ENCODE results near the gene ANXA1. TPM values are rescaled to one million over a fixed set of nuclear protein-coding genes. Genes with fewer than 3 reads are reported as not detected.

Gene ANXA1
- total RNA-seq, 1 experiment from 2014 or later: 430 TPM

DNA sequence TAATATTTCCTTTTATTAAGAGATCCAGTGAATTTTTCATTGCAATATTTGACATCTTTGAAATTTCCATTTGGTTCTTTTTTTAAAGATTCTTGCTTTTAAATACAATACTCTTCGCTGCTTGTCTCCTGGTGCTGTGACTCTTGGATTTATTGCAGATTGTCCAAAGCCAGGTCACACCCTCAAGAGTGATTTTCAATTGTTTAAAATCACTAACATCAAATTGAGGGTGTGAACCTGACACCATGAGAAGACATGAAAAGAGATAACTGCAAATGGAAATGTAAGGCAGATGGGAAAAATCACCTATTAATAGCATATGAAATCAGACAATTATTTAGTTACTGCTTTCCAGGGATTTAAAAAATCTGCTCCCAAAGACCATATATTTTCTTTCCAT, 42.6 kb downstream of the ANXA1 start:
- Histone ChIP-seq H3K4me3 (ENCODE audit: low read depth, low read length, poor library complexity, severe bottlenecking) (no peak overlapping the region), H3K4me1 (ENCODE audit: insufficient read depth, low read length, poor library complexity, severe bottlenecking) (no peaks in the 10 kb centered on the region), H3K36me3 (ENCODE audit: insufficient read depth, low read length, poor library complexity, severe bottlenecking) (no peaks in the 10 kb centered on the region), H3K9me3 (ENCODE audit: low read depth, low read length, poor library complexity, severe bottlenecking) (no peaks in the 10 kb centered on the region), H3K27me3 (replicated peaks; ENCODE audit: insufficient read depth, low read depth, low read length, poor library complexity) (no peaks in the 10 kb centered on the region), H3K27ac (ENCODE audit: low read depth, low read length, poor library complexity, severe bottlenecking) (no peak overlapping the region)
- no peak for DNase-seq (ENCODE audit: low spot score)
- BruUV-seq (replicated peaks): no TSS peak
- CTCF ChIA-PET: no interaction called here
- intact Hi-C loops (cut with micrococcal nuclease; ENCODE audit: unreplicated experiment): no loop called here
- POLR2A ChIA-PET (ENCODE audit: low non-redundant PET): no interaction called here
- no peak for TF ChIP-seq EZH2 (IDR thresholded peaks at IDR 0.05; ENCODE audit: borderline replicate concordance, low read depth, low read length, poor library complexity, severe bottlenecking)
- TF ChIP-seq, protein P1, sequence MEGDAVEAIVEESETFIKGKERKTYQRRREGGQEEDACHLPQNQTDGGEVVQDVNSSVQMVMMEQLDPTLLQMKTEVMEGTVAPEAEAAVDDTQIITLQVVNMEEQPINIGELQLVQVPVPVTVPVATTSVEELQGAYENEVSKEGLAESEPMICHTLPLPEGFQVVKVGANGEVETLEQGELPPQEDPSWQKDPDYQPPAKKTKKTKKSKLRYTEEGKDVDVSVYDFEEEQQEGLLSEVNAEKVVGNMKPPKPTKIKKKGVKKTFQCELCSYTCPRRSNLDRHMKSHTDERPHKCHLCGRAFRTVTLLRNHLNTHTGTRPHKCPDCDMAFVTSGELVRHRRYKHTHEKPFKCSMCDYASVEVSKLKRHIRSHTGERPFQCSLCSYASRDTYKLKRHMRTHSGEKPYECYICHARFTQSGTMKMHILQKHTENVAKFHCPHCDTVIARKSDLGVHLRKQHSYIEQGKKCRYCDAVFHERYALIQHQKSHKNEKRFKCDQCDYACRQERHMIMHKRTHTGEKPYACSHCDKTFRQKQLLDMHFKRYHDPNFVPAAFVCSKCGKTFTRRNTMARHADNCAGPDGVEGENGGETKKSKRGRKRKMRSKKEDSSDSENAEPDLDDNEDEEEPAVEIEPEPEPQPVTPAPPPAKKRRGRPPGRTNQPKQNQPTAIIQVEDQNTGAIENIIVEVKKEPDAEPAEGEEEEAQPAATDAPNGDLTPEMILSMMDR (conservative IDR thresholded peaks at IDR 0.05; ENCODE audit: low read depth, low read length): no peak

GRCh38 chr9:73199448-73199847, 47.8 kb downstream of the ANXA1 start:
- H3K4me3 ChIP-seq (ENCODE audit: low read depth, low read length, poor library complexity, severe bottlenecking): no peak overlapping the region
- no peaks in the 10 kb centered on the region for H3K36me3 ChIP-seq (ENCODE audit: insufficient read depth, low read length, poor library complexity, severe bottlenecking)
- TF ChIP-seq, protein P1 (conservative IDR thresholded peaks at IDR 0.05; ENCODE audit: low read depth, low read length): no peak
- no peak for TF ChIP-seq EZH2 (IDR thresholded peaks at IDR 0.05; ENCODE audit: borderline replicate concordance, low read depth, low read length, poor library complexity, severe bottlenecking)
- H3K9me3 ChIP-seq (ENCODE audit: low read depth, low read length, poor library complexity, severe bottlenecking): no peaks in the 10 kb centered on the region
- ChIA-PET POLR2A (ENCODE audit: low non-redundant PET) (no interaction called here), CTCF (interaction anchor here (1.2 to 1.3 kb wide), 2 partner anchors 92 to 177 kb away, joined by 5 to 6 read pairs; no protein-coding TSS in a partner anchor)
- peaks cover 5% of the 10 kb centered on the region for H3K4me1 ChIP-seq (ENCODE audit: insufficient read depth, low read length, poor library complexity, severe bottlenecking)
- H3K27ac ChIP-seq (ENCODE audit: low read depth, low read length, poor library complexity, severe bottlenecking): no peak overlapping the region
- no peak for DNase-seq (ENCODE audit: low spot score)
- no TSS peak for BruUV-seq (replicated peaks)
- H3K27me3 ChIP-seq (replicated peaks; ENCODE audit: insufficient read depth, low read depth, low read length, poor library complexity): no peaks in the 10 kb centered on the region
- intact Hi-C loops (cut with micrococcal nuclease; ENCODE audit: unreplicated experiment): loop anchor here (5.0 kb wide), 1 partner anchor 172 kb away; no protein-coding TSS in a partner anchor

DNA sequence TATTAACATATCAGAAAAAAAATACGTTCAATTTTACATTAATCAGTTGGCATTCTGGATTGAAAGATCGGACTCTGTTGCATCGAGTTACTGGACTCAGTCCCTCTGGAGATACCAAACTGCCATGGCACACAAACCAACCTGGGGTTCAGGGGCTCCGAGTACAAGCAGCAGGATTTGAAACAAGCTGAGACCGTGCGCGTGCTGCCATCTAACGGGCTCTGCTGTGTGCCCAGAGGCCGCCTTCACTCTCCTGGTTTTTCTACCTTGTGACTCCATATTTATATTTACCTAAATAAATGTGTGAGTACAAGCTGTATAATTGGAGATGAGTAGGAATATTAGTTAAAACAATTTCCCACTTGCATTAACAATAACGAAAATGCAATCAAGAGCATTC, 48.2 kb downstream of the ANXA1 start:
- no peaks in the 10 kb centered on the region for H3K27me3 ChIP-seq (replicated peaks; ENCODE audit: insufficient read depth, low read depth, low read length, poor library complexity)
- no peak for TF ChIP-seq EZH2 (IDR thresholded peaks at IDR 0.05; ENCODE audit: borderline replicate concordance, low read depth, low read length, poor library complexity, severe bottlenecking)
- TF ChIP-seq, protein P1 (conservative IDR thresholded peaks at IDR 0.05; ENCODE audit: low read depth, low read length): peak; percentile 78
- CTCF ChIA-PET: interaction anchor here (1.2 to 1.3 kb wide), 2 partner anchors 92 to 178 kb away, joined by 5 to 6 read pairs; no protein-coding TSS in a partner anchor
- intact Hi-C loops (cut with micrococcal nuclease; ENCODE audit: unreplicated experiment): loop anchor here (1.0 to 10.0 kb wide), 8 partner anchors 173 to 1545 kb away; no protein-coding TSS in a partner anchor
- H3K36me3 ChIP-seq (ENCODE audit: insufficient read depth, low read length, poor library complexity, severe bottlenecking): no peaks in the 10 kb centered on the region
- POLR2A ChIA-PET (ENCODE audit: low non-redundant PET): no interaction called here
- BruUV-seq (replicated peaks): no TSS peak
- no peak overlapping the region for H3K4me3 ChIP-seq (ENCODE audit: low read depth, low read length, poor library complexity, severe bottlenecking)
- peaks cover 5% of the 10 kb centered on the region for H3K4me1 ChIP-seq (ENCODE audit: insufficient read depth, low read length, poor library complexity, severe bottlenecking)
- peak; percentile 73 for DNase-seq (ENCODE audit: low spot score)
- no peak overlapping the region for H3K27ac ChIP-seq (ENCODE audit: low read depth, low read length, poor library complexity, severe bottlenecking)
- H3K9me3 ChIP-seq (ENCODE audit: low read depth, low read length, poor library complexity, severe bottlenecking): no peaks in the 10 kb centered on the region
